Stimulated activated CD4-positive, alpha-beta T cell treated with anti-CD3 and anti-CD28 coated beads, Interleukin-15, amount 100 ng/mL, for 1 hour (primary cell): Measurements from ENCODE around the gene AREG.

Experiments
- DNase-seq, 2 donors: peaks; one replicate each; pipeline ENCODE4 v3.0.0-alpha.2; 2020; ENCODE audit warnings: low read depth in 1 of 2, low spot score in 1 of 2

The AREG gene

GRCh38 chr4:74431113-74431826 lies 13.7 kb upstream of the AREG start:
- DNase-seq: no peak

- DNase-seq: no peak
These were observed 11.9 kb upstream of the AREG start for GRCh38 chr4:74433043-74433442.

- DNase-seq: no peak
These were observed 11.3 kb upstream of the AREG start for GRCh38 chr4:74433541-74434172.

GRCh38 chr4:74435296-74435695 lies 9.6 kb upstream of the AREG start:
- DNase-seq: no peak

- no peak for DNase-seq
These were observed 7.1 kb upstream of the AREG start for GRCh38 chr4:74437866-74438265.

- no peak for DNase-seq
These were observed 6.3 kb upstream of the AREG start for GRCh38 chr4:74438661-74439060.

GRCh38 chr4:74439952-74440351 lies 5.0 kb upstream of the AREG start:
- DNase-seq: no peak

GRCh38 chr4:74440356-74440755 lies 4.6 kb upstream of the AREG start:
- DNase-seq: no peak

GRCh38 chr4:74441744-74442143 lies 3.2 kb upstream of the AREG start:
- no peak for DNase-seq

GRCh38 chr4:74446193-74446868 lies 1.4 kb downstream of the AREG start:
- no peak for DNase-seq

- no peak for DNase-seq
These were observed 2.0 kb downstream of the AREG start for GRCh38 chr4:74446896-74447295.

- DNase-seq: no peak
These were observed 2.8 kb downstream of the AREG start for GRCh38 chr4:74447636-74448233.

GRCh38 chr4:74449571-74450297 lies 4.8 kb downstream of the AREG start:
- DNase-seq: no peak

- DNase-seq: no peak
These were observed 5.4 kb downstream of the AREG start for GRCh38 chr4:74450298-74450683.

- no peak for DNase-seq
These were observed 6.3 kb downstream of the AREG start for GRCh38 chr4:74451214-74451661.

GRCh38 chr4:74453037-74453635 lies 8.2 kb downstream of the AREG start:
- DNase-seq: no peak

- DNase-seq: no peak
These were observed 9.2 kb downstream of the AREG start for GRCh38 chr4:74453829-74454742.

- DNase-seq: no peak
These were observed 10.6 kb downstream of the AREG start for GRCh38 chr4:74455361-74456055.

GRCh38 chr4:74456056-74456744 lies 11.3 kb downstream of the AREG start:
- DNase-seq: no peak
